ENCODE data around the gene EIF4E3.

- TF ChIP-seq CTCF (IDR thresholded peaks at IDR 0.05; ENCODE audit: insufficient read depth, low read depth, low read length) (no peak), EZH2 (IDR thresholded peaks at IDR 0.05; ENCODE audit: insufficient read depth, low read length) (no peak)
Measured at GRCh38 chr3:71655061-71655460, 70.1 kb downstream of the EIF4E3 start.

Measured in astrocyte (in vitro differentiated cells and primary cell).